ENCODE results near the gene SCYGR6.
"Not testable (repeated sequence)": the region's sequence is repeated elsewhere in the genome, so short reads cannot be mapped to it uniquely, and the experiment has no call there.

Gene SCYGR6, protein sequence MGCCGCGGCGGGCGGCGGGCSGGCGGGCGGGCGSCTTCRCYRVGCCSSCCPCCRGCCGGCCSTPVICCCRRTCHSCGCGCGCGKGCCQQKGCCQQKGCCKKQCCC

GRCh38 chr2:227724394-227725039 lies at the start of gene SCYGR6:
Gene SCYGR6 (minus strand): TSS chr2:227724757. CDS start chr2:227724757, 0 bp downstream.
- DNase-seq: no peak

- DNase-seq: no peak
Measured at GRCh38 chr2:227774011-227774624, 49.6 kb upstream of the SCYGR6 start.

DNA sequence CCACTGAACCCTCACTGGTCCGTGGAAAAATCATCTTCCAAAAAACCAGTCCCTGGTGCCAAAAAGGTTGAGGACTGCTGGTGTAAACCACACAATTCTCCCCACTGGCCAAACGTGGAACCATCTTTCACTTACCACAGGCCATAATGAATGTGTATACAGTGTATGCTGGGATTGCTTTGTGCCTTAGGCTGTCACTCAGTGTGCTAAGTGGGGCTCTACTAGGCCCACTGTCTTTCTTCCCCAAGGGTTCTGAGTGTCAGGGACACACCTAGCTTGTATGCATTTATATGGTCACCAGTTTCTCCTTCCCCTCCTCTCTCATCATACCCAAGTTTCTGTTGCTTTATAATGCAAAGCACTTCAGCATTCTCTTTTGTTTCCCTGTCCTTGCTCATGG lies 48.4 kb upstream of the SCYGR6 start:
- no peak for DNase-seq

DNA sequence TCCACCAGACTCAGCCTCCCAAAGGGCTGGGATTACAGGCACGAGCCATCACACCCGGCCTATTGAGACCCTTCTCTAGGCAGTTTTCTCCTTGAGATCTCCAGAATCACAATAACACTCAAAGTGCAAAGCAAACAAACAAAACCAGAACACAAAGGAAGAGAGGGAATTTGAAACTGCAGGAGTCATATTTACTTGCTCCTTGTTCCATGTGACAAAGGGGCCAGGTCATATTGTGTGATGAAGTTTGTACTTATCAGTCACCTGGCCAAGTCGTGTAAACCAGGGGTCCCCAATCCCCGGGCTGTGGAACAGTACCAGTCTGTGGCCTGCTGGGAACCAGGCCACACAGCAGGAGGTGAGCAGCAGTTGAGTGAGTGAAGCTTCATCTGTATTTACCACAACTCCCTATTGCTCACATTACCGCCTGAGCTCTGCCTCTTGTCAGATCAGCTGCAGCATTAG lies 47.7 kb upstream of the SCYGR6 start:
- no peak for DNase-seq

DNA sequence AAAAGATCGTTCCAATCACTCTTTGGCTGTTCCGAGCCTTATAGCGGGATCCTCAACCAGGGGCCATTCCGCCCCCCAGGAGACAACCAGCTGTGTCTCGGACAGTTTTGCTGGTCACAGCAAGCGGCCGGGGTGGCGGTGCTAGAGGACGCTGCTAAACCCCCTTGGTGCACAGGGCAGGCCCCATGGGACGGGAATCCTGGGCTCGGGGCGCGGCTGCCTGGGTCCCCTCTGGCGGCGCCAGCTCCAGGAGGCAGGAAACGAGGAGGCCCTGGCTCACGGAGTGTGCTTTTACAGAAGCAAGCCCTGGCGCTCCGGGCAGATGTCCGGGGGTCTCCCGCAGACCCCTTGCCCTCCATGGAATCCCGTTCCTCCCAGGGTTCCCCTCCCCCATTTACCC lies 43.3 kb upstream of the SCYGR6 start:
- no peak for DNase-seq

GRCh38 chr2:227766373-227766883 lies 41.9 kb upstream of the SCYGR6 start:
- DNase-seq: no peak

GRCh38 chr2:227765788-227766372 lies 41.3 kb upstream of the SCYGR6 start:
- no peak for DNase-seq

- no peak for DNase-seq
Measured at GRCh38 chr2:227761740-227762476, 37.4 kb upstream of the SCYGR6 start.

GRCh38 chr2:227759411-227760118 lies 35.0 kb upstream of the SCYGR6 start:
- DNase-seq: no peak

DNA sequence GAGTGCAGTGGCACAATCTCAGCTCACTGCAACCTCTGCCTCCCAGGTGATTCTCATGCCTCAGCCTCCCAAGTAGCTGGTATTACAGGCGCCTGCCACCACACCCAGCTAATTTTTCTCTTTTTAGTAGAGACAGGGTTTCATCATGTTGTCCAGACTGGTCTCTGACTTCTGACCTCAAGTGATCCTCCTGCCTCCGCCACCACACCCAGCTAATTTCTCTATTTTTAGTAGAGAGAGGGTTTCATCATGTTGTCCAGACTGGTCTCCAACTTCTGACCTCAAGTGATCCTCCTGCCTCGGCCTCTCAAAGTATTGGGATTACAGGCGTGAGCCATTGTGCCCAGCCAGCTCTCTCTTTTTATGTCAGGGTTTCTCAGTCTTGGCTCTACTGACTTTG lies 31.7 kb upstream of the SCYGR6 start:
- DNase-seq: not testable (repeated sequence)

DNA sequence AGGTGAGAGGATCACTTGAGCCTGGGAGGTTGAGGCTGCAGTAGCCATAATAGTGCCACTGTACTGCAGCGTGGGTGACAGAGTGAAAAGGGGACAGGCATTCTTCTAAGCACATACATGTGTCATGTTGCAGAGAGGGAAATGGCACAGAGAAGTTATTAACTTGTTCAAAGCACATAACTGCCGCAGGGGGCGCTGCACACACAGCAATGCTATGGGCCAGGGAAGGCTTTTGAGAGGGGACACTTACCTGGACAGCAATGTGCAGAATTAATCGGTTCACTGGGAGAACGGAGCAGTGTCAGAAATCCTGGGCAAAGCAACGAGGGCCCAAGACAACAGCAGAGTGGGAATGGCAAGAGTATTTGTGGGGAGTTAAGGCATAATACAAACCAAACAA lies 23.5 kb upstream of the SCYGR6 start:
- DNase-seq: no peak

DNA sequence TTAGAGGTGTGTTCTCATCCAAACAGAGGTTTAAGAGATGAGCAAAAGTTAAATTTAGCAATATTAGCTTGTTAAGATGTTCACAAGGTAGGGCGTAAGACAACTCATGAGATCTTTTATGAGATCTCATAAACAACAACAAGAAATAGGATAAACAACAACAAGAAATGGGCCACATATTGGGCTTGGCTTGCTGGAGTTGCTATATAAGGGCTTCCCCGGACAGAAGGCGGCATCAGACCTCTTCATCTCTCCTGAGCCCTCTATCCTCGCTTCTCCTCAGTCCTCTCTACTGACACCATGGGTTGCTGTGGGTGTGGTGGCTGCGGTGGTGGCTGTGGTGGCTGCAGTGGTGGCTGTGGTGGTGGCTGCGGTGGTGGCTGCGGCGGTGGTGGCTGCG lies 21.0 kb upstream of the SCYGR6 start, which contains the start of gene SCYGR8:
Gene SCYGR8 (plus strand): TSS at position 301 of the 400 bp plus-strand sequence. CDS start 0 bp downstream, at position 301.
- no peak for DNase-seq

DNA sequence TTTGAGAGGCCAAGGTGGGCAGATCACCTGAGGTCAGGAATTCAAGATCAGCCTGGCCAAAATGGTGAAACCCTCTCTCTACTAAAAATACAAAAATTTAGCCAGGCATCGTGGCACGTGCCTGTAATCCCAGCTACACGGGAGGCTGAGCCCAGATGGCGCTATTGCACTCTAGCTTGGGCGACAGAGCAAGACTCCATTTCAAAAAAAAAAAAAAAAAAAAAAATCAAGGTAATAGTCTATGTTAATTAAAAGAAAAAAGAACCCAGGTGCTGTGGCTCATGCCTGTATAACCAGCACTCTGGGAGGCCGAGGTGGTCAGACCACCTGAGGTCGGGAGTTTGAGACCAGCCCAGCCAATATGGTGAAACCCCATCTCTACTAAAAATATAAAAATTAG lies 16.1 kb upstream of the SCYGR6 start:
- DNase-seq: not testable (repeated sequence)

GRCh38 chr2:227739351-227739750 lies 14.8 kb upstream of the SCYGR6 start:
- no peak for DNase-seq

DNA sequence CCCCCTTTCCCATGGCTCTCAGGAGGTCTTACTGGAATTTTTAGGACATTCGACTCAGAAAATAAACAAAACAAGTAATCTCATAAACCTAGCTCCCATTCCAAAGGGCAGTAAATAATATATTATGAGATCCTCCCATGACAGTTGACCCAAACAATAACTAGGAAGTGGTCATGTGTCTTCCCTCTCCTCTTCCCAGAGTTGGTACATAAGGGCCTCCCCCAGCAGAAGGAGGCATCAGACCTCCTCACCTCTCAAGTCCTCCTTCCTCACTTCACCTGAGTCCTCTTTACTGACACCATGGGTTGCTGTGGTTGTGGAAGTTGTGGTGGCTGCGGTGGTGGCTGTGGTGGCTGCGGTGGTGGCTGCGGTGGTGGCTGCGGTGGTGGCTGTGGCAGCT lies 3.5 kb upstream of the SCYGR6 start, which contains the start of gene SCYGR7:
Gene SCYGR7 (plus strand): TSS at position 301 of the 400 bp plus-strand sequence. CDS start 0 bp downstream, at position 301.
- DNase-seq: no peak

GRCh38 chr2:227722821-227723220 lies 1.7 kb downstream of the SCYGR6 start:
- DNase-seq: not testable (repeated sequence)

- DNase-seq: no peak
Measured at GRCh38 chr2:227720680-227721079, 3.9 kb downstream of the SCYGR6 start.

GRCh38 chr2:227719641-227720040 lies 4.9 kb downstream of the SCYGR6 start:
- DNase-seq: no peak

- no peak for DNase-seq
Measured at GRCh38 chr2:227717687-227718567, 6.6 kb downstream of the SCYGR6 start, which contains the start of gene SLC19A3. Gene SLC19A3 (minus strand): TSS chr2:227718028. CDS start chr2:227702318, 15,710 bp downstream.

GRCh38 chr2:227716501-227716900 lies 8.1 kb downstream of the SCYGR6 start:
- no peak for DNase-seq

- DNase-seq: no peak
Measured at GRCh38 chr2:227713291-227713690, 11.3 kb downstream of the SCYGR6 start.

Data from SIG-M5 (cell line).